Stimulated activated CD4-positive, alpha-beta T cell treated with anti-CD3 and anti-CD28 coated beads, Interleukin-1b, Interleukin-23, amount 100 ng/mL, for 1 hour (primary cell): ENCODE measurements around the gene RNU6-1.

ENCODE experiments used
- DNase-seq, 2 donors: peaks; one replicate each; pipeline ENCODE4 v3.0.0-alpha.2; 2020; ENCODE audit warnings: low read depth in 2 of 2

Gene RNU6-1

DNA sequence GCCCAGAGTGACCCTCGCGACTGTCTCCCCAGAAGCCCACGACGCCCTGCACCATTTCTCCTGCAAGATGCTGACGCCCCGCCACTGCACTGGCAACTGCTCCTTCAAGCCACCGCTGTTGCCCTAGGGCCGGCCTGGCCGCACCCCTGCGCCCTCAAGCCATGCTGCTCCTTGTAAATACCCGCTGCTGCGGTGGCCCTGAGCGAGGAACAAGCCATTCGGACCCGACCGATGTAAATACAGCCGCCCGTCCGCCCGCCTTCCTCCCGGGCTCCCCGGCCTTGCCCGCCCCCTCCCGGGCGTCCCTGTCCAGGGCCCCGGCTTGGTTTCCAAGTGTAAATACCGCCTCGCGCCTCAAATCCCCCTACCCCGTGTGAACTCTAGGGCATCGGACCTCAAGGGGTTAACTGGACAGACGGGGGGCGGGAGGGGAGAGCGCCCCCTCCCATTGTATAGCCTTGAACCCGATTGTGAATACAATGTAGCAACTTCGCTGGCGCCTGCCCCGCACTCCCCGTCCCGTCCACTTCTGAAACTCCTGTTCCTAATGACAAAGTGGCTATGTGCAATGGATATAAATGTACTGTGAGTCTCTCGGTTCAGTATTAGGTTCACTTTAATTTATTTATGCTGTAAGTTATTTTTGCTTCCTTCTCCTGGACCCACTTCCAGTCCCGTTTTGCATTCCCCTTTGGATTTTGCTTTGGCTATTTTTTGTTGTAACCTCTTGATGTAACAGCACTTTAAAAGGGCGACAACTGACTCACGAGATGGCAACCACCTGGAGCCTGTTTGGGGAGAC lies 5.9 kb downstream of the RNU6-1 start:
- no peak for DNase-seq

DNA sequence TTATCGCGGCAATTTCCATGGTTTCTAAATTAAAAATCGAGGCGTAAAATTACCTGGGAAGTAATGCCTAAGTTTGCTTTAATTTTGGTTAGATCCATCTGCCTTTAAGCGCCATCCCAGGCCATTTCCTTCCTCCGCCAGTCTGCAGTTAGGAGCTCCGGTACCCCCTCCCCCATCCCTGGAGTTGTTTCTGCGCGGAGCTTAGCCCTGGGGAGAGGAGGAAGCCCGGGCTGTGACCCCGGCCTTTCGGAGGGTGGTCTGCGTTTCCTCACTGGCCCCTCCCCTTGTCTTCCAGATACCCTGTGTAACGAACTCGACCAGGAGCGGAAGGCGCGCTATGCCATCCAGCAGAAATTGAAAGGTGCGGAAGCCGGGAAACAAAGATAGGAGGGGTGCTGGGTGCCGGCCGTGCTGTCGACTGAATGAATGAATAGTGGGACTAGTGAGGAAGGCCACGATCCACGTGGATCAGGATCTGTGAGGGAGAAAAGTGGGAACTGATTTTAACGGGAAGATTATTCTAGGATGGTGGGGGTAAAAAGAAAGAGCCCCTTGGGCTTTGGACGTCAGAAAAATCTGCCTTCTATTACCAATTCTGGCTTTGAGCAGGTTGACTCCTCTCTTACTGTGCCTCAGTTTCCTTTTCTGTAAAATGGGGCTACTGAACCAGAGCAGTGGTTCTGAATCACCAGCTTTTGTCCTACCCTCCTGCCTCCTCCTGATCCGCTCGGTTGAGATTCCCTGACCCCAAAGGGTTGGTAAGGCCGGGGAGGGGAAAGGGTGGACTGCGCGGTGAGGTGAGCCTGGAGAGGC lies 6.7 kb downstream of the RNU6-1 start:
- DNase-seq = no peak

DNA sequence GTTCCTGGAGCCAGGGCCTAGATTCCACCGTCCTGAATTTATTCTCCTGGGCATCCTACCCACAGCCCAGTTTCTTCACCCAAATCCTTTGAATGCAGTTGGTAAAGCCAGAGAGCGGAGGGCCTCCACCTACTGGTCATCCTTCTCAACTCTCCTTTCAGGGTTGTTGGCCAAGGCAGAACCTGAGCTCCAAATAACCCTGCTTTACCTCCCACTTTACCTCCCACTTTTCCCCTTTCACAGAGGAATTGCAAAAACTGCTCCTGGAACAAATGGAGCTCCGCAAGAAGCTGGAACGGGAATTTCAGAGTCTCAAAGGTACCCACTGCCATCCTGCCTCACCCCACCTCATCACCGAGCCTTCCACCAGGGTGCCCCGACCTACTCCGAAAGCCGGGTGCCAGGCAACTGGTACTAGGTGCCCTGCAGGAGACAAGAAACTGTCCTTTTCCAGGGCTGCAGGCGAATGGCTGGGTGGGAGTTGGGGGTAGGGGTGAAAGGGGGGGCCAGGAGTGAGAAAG lies 7.8 kb downstream of the RNU6-1 start:
- DNase-seq = no peak

DNA sequence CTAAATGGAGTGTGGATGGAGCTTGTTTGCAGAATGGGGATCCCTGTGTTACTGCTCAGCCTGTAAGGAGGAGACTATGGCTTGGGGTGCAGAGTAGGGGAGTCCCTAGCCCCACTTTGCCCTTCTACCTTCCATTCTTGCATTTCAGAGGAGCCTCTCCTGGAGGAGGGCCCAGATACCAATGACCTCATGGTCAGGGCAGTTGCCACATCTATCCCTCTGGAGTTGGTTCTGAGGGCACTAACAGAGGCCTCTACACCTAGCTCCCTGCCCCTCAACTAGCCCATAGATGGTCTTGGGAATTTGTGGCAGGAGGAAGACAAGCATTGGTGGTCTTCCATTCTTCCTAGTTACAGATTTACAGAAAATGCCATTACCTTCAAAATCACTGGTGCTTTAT lies 8.5 kb downstream of the RNU6-1 start:
- no peak for DNase-seq

DNA sequence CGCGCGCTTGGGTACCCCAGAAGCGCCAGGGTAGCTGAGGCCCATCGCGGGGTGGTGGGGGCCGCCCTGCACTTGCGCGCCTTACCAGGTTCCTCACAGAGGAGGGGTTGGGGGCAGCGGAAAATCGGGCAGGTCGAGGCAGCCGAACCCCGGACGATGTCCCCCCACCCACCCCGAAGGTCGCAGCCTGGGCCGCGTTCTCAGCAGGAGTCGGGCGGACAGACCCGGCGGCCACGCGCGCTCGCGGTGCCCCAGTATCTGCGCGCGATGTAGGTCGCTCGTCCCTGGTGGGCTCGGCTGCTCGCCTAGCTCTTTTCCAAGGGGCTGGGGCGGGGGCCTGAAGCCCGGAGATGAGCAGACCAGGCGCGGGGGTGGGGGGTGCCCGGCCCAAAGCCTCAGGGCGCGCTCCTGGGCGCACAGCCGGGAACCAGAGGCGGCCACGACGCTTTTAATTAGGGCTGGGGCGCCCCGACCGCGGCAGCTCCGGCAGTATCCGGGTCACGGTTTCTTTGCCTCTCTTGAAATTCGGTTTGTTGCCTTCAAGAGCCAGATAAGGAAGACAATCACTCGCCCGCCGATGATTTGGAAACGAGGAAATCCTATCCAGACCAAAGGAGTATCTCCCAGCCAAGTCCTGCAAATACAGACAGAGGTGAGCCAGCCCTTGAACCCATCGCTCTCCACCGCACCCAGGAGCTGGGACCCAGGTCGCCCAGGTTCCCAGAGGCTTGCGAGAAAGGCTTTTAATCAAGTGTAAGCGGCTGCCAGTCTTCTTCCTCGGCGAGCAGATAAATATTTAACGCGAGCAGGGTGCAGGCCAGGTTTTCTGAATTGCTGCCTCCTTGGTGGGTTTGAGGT lies 10.0 kb downstream of the RNU6-1 start:
- no peak for DNase-seq

DNA sequence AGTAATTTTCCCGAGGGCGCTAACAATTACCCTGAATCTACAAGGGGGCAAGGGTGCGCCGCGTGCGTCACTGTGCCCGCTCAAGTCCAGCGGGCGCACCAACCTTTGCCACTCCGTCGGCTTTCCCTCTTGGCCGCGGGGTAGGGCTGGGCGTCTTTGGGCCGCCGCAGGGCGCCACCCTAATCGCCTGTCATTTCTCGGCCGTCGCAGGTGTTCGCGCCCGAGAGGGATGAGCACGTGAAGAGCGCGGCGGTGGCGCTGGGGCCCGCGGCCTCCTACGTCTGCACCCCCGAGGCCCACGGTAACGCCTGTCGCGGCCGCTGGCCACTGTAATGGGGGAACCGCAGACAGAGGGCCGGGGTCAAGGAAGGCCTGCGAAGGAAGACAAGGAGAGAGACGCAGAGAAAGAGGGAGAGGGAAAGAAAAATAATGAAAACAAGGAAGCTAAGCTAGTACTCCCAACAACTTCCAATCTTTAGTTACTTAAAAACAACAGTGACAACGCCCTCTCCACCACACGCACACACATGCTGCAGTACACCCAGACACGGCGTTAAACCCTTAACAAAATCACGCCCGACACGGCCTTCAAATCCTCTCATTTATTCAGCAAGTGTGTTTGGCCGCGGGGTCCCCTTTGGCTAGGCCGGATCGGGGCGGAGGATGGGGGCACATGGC lies 10.7 kb downstream of the RNU6-1 start:
- DNase-seq = no peak

DNA sequence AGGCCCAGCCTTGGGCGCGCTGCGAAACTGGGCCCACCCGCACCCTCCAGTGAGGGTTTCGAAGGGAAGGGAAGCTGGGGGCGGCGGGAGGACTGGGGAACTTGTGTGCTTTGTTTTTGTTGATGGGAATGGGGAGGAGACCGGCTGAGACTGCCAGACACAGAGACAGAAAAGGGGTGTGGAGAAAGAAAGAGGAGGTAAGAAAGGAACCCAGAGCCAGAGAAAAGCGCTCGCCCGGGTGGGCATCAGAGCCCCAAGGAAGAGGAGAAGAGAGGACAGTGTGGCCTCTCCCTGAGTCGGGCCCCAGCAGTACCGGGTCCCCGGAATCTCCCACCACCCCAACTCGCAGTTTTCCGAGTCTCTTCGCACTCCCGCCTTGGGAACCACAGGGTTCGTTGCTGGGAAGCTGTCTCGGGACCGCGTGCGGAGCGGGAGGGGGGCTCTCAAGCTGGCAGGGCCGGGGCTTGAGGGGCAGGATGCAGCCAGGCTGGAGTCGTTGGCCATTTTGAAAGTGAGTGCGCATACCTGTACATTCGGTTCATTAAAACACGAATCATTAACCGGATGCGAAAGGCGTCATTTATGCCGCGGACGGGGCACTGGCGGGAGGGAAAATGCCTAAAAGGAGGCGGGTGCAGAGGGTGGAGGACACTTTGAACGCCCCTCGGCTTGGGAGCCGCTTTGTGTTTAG lies 11.4 kb downstream of the RNU6-1 start:
- no peak for DNase-seq

DNA sequence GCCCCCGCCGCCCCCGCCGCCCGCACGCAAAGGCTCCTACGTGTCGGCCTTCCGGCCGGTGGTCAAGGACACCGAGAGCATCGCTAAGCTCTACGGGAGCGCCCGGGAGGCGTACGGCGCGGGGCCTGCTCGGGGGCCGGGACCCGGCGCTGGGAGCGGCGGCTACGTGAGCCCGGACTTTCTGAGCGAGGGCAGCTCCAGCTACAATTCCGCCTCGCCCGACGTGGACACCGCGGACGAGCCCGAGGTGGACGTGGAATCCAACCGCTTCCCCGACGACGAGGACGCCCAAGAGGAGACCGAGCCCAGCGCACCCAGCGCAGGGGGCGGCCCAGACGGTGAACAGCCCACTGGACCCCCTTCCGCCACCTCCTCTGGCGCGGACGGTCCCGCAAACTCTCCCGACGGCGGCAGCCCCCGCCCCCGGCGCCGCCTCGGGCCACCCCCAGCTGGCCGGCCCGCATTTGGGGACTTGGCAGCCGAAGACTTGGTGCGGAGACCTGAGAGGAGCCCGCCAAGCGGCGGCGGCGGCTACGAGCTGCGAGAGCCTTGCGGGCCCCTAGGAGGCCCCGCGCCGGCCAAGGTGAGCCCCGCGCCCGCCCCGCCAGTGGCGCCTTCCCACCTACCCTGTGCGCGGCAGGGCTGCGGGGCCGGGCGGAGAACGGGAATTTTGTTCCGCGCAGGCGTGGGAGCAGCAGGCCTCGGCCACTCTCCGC lies 12.1 kb downstream of the RNU6-1 start:
- no peak for DNase-seq

DNA sequence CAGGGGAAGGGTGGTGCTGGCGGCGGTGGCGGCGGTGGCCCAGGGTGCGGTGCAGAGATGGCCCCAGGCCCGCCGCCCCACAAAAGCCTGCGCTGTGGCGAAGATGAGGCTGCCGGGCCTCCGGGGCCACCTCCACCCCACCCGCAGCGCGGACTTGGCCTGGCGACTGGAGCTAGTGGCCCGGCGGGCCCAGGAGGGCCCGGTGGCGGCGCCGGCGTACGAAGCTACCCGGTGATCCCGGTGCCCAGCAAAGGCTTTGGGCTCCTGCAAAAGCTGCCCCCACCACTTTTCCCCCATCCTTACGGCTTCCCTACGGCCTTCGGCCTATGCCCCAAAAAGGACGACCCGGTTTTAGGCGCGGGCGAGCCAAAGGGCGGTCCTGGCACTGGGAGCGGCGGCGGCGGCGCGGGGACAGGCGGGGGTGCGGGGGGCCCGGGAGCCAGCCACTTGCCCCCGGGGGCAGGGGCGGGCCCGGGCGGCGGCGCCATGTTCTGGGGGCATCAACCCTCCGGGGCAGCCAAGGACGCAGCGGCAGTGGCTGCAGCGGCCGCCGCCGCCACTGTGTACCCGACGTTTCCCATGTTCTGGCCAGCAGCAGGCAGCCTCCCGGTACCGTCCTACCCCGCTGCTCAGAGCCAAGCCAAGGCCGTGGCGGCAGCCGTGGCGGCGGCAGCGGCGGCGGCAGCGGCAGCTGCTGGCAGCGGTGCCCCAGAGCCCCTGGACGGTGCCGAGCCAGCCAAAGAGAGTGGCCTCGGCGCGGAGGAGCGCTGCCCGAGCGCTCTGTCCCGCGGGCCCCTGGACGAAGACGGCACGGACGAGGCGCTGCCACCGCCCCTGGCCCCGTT lies 12.9 kb downstream of the RNU6-1 start:
- no peak for DNase-seq

DNA sequence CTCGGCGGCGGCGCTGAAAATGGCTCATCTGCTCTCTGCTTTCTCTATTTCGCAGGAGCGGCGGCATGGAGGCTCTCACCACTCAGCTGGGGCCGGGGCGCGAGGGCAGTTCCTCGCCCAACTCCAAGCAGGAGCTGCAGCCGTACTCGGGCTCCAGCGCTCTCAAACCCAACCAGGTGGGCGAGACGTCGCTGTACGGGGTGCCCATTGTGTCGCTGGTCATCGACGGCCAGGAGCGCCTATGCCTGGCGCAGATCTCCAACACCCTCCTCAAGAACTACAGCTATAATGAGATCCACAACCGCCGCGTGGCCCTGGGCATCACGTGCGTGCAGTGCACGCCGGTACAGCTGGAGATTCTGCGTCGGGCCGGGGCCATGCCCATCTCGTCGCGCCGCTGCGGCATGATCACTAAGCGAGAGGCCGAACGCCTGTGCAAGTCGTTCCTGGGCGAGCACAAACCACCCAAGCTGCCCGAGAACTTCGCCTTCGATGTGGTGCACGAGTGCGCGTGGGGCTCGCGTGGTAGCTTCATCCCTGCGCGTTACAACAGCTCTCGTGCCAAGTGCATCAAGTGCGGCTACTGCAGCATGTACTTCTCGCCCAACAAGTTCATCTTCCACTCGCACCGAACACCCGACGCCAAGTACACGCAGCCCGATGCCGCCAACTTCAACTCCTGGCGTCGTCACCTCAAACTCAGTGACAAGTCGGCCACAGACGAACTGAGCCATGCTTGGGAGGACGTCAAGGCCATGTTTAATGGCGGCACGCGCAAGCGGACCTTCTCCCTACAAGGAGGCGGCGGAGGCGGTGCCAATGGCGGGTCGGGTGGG lies 13.7 kb downstream of the RNU6-1 start:
- no peak for DNase-seq

DNA sequence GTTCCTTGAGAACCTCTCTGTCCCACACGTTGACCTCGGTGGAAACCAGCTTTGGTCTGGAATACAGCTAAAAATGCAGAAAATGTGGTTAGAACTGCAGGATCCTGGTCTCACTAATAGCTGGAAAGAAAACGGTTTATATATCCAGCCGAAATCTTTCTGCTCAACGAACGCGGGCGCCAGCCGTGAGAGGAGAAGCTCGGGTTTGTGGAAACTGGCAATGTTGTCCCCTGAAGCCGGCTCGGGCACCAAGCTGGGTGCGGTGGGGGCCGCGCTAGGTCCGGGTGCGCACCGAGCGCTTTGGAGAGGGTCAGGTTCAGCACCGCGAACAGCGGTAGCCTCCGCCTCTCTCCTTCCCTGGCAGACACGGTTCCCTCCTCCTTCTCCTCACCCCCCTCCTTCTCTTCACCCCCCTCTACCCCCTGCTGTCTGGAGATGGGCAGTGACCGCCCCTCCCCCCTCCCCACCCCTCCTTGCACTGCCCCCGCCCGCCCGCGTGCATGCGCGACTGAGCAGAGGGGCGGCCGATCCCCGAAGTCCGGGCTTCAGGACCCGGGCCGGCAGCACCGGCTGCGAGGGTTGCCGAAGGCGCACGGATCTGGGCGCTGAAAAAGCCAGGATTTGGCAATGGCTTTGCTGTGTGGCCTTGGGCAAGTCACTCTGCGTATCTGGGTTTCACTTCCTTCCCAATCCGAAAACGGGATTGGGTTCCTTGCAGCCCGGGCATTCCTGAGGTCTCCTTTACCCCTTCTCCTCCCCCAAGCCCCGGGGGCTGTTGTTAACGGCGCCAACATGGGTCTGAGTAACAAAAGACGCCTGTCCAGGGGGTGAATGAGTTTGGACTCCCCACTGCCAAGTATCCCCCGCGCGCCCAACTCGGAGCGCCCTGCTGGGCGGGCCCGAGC lies 14.6 kb downstream of the RNU6-1 start, which contains the start of gene SKOR1:
Gene SKOR1, plus strand, starts transcription at position 534 of the 905 bp plus-strand sequence. Its CDS starts 94 bp downstream, at position 628.
- no peak for DNase-seq

DNA sequence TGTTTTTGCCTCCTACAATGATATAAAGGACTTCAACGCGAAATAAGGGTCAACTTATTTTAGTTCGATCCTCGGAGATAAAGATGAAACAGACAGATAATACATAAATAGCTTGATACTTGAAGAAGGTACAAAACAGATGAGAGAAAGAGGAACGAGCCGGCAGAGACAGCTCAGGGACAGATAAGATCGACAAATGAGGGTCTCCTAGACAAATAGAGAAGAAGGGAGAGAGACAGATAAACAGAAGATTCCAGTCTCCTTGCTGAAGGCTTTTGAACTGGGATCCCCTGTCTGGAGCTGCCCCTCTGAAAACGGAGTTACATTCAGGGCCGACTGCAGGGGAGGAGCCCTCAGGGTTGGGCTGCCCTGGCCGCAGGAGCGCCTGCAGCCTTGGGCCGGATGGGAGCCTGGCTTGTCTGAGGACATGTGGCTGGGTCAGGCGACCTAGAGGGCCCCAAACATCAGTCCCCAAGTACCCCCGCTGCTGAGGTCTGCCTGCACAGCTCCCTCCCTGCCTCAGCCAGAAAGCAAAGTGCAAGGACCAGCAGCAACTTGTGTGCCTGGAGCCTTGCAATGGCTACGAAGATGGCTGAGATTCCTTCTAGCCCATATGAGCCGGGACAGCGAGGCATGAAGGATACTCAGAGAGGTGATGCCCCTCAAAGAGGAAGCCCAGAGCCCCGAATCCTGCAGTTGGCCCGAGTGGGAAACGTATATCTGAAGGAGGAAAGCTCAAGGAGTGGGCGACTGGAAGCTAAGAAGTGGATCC lies 15.5 kb downstream of the RNU6-1 start:
- DNase-seq = no peak

DNA sequence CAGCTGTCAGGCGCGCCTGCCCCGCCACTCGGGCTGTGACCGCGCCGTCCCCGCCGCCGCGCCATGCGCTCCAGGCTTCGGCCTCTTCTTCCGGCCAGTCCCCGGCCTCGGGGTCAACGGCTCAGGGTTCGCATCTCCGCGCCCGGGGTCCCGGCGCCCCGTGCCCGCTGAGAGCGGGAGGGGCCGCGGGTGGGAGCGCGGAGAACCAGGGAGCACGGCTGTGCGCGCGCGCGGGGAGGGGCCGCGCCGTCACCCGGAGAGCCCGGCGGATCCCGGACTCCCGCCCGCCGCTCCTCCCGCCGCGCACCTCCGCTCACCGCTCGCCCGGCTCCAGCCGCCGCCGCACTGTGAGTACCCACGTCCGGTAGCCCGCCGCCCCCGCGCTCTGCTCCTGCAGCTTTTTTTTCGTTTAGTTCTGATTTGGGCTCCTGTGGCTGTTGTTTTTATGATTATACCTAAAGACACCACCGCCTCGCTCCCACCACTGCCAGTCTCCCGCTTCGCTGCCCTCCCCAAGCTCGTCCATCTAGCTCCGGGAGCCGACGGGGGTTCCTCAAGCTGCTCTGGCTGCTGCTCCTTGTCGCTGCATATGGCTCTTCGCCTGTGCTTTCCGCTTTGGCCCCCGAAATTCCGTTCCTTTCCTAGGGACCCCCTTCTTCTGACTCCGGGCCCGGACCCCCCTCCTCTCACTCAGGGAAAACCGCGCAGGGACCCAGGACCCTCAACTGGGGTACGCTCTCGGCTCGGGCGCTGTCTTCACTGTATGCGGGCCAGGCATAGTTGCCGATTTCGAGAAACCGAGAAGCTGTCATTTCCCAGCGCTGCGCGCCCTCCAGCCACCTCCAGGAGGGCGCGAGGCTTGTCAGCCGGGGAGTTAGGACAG lies 16.3 kb downstream of the RNU6-1 start:
- no peak for DNase-seq

DNA sequence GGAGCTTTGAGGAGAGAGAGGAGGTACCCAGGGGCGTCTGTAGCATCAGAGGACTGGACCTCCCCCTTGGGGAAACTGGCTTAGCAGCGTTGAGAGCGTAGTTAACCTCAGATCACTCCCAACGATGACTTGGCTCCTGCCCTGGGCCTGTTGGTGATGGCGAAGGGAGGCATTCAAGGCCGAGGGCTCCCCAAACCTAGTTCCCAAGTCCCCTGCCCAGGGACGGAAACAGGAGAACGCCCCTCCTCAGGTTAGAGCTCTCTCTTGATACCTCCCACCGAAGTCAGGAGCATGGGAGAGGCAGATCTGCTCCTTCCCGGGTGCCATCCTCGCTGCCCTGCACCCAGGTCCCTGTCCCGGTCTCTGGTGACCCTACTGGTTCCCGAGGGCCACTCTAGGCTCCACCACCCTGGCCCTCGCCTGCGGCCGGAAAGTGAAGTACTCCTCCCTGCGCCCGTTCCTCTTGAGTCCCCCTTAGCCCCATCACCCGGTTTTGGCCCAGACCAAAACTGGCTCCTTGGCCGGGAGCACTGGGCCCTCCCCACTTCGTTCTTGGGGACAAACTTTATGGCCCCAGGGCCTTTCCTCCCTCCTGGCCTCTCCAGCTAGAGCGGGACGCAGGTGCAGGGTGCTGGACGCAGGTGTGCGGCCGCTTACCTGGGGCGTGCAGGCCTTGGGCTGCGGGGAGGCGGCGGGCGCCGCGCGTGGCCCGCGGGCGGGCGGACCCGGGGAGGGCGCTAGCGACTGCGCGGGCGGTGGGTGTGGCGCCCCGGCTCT lies 17.1 kb downstream of the RNU6-1 start:
- no peak for DNase-seq
